B cell (primary cell): Measurements from ENCODE around the gene EIF4G1. TPM values are rescaled to one million over a fixed set of nuclear protein-coding genes. Genes with fewer than 3 reads are reported as not detected.
"Not testable (repeated sequence)": the region's sequence is repeated elsewhere in the genome, so short reads cannot be mapped to it uniquely, and the experiment has no call there.

ENCODE experiments used
- ATAC-seq: fragments of 200-7000 bp; cut with Tn5 transposase; one replicate; pipeline ENCODE4 v1.10.0; 2021; ENCODE audit warnings: low read depth, mild to moderate bottlenecking, moderate number of reproducible peaks, moderate library complexity
- CTCF ChIA-PET: fragments of 350-600 bp; sonication (Branson Sonifier 250); formaldehyde crosslinking; loops from one replicate; lab custom pipeline; 2021; ENCODE audit warnings: antibody characterized with exemption, inconsistent platforms; lab: Charles Lee
- POLR2A ChIA-PET: fragments of 350-600 bp; sonication (Branson Sonifier 250); formaldehyde crosslinking; loops from one replicate; lab custom pipeline; 2021; ENCODE audit warnings: antibody characterized with exemption; lab: Charles Lee
- DNase-seq: peaks from one replicate; pipeline ENCODE4 v3.0.0; 2013
- H2AFZ ChIP-seq: 2 replicates; pipeline ENCODE4 v1.6.1; 2012; ENCODE audit warnings: mild to moderate bottlenecking, low read depth, low read length; ENCODE audit not compliant: insufficient read depth, poor library complexity, severe bottlenecking
- H3K27ac ChIP-seq, 2 donors: 1 replicate in 1 of 2; 2 replicates in 1 of 2; pipeline ENCODE4 v1.5.1; 2012 to 2013; ENCODE audit warnings: low read length in 2 of 2, mild to moderate bottlenecking in 2 of 2, moderate library complexity in 1 of 2
- H3K27me3 ChIP-seq, 4 experiments: fragments of 200-600 bp in 1 of 4; sonication (generic) in 1 of 4; replicated peaks in 1 of 4; 1 replicate in 2 of 4; 2 replicates in 2 of 4; pipeline versions ENCODE4 v1.6.1 to v1.7.0; 2013 to 2016; ENCODE audit warnings: low read length in 3 of 4, mild to moderate bottlenecking in 2 of 4, mixed read lengths in 1 of 4, moderate library complexity in 1 of 4; ENCODE audit not compliant: insufficient read depth in 4 of 4, control insufficient read depth in 3 of 4; ENCODE audit errors: control extremely low read depth in 1 of 4
- H3K36me3 ChIP-seq, 2 experiments: replicated peaks in 1 of 2; 1 replicate in 1 of 2; 2 replicates in 1 of 2; pipeline versions ENCODE4 v1.6.1 to v1.7.1; 2013; ENCODE audit warnings: low read length in 1 of 2; ENCODE audit not compliant: insufficient read depth in 2 of 2, control insufficient read depth in 1 of 2; ENCODE audit errors: control extremely low read depth in 1 of 2, extremely low read depth in 1 of 2
- H3K4me1 ChIP-seq, 2 donors: fragments of 200-600 bp in 1 of 2; sonication (generic) in 1 of 2; 1 replicate in 1 of 2; 2 replicates in 1 of 2; pipeline versions ENCODE4 v1.5.1 to v1.6.1; 2013 to 2017; ENCODE audit warnings: low read length in 2 of 2; ENCODE audit not compliant: control insufficient read depth in 2 of 2, insufficient read depth in 2 of 2
- H3K4me2 ChIP-seq: replicated peaks from 2 replicates; pipeline ENCODE3; 2012; ENCODE audit warnings: mild to moderate bottlenecking, low read depth, low read length; ENCODE audit not compliant: poor library complexity, severe bottlenecking
- H3K4me3 ChIP-seq, 5 experiments: fragments of 200-600 bp in 1 of 5; sonication (generic) in 1 of 5; 1 replicate in 3 of 5; 2 replicates in 2 of 5; pipeline versions ENCODE4 v1.5.1 to v1.7.0; 2011 to 2016; ENCODE audit warnings: low read length in 4 of 5, mild to moderate bottlenecking in 4 of 5, low read depth in 2 of 5, control low read depth in 1 of 5, moderate library complexity in 1 of 5; ENCODE audit not compliant: insufficient read depth in 1 of 5; ENCODE audit errors: control extremely low read depth in 1 of 5, extremely low read depth in 1 of 5
- H3K79me2 ChIP-seq: fragments of 200-600 bp; sonication (generic); one replicate; pipeline ENCODE4 v1.6.0; 2016; ENCODE audit warnings: low read length; ENCODE audit not compliant: control insufficient read depth, insufficient read depth
- H3K9ac ChIP-seq: fragments of 200-600 bp; sonication (generic); 2 replicates; pipeline ENCODE4 v1.6.1; 2017; ENCODE audit warnings: mild to moderate bottlenecking, low read length, moderate library complexity
- H3K9me3 ChIP-seq, 3 donors: one replicate each; pipeline versions ENCODE4 v1.6.1 to v1.7.1; 2013; ENCODE audit warnings: low read length in 2 of 3; ENCODE audit not compliant: control insufficient read depth in 2 of 3, insufficient read depth in 1 of 3; ENCODE audit errors: control extremely low read depth in 1 of 3
- H4K20me1 ChIP-seq: 2 replicates; pipeline ENCODE4 v1.6.0; 2012; ENCODE audit warnings: mild to moderate bottlenecking, low read length; ENCODE audit not compliant: insufficient read depth, control insufficient read depth, poor library complexity, severe bottlenecking
- H3K27ac Mint-ChIP-seq: one replicate; pipeline ENCODE4 v1.8.0; 2021; ENCODE audit warnings: mixed read lengths
- H3K27me3 Mint-ChIP-seq: one replicate; pipeline ENCODE4 v1.8.0; 2021; ENCODE audit warnings: mixed read lengths
- H3K4me1 Mint-ChIP-seq: one replicate; pipeline ENCODE4 v1.8.0; 2021; ENCODE audit warnings: mixed read lengths
- H3K4me3 Mint-ChIP-seq: one replicate; pipeline ENCODE4 v1.8.0; 2021; ENCODE audit warnings: mixed read lengths
- H3K9me3 Mint-ChIP-seq: one replicate; pipeline ENCODE4 v1.8.0; 2022; ENCODE audit warnings: mixed read lengths; ENCODE audit not compliant: insufficient read depth
- EZH2 ChIP-seq: IDR thresholded peaks from 2 replicates; pipeline ENCODE4 v1.6.1; 2012; ENCODE audit warnings: borderline replicate concordance, low read depth, mild to moderate bottlenecking, moderate library complexity, low read length; ENCODE audit not compliant: insufficient read depth, poor library complexity, severe bottlenecking
- WGBS: methylation state at CpG from one replicate; pipeline ENCODE4 v1.1.5; 2013; ENCODE audit warnings: missing lambda C conversion rate; ENCODE audit not compliant: insufficient coverage; 5-methylcytosine and 5-hydroxymethylcytosine counted together
- intact Hi-C: fragments of 100-400 bp; cut with micrococcal nuclease; formaldehyde crosslinking; loops from one replicate; pipeline ENCODE4 v1.10.0; 2022
- polyA minus RNA-seq: library from RNA; depleted of rRNA, polyadenylated mRNA; stranded (reverse); fragments of >200 nt; gene quantifications from 2 replicates; pipeline ENCODE4 v1.2.3, GENCODE V29; 2012
- polyA plus RNA-seq: library from polyadenylated mRNA; depleted of rRNA; stranded (reverse); fragments of >200 nt; gene quantifications from 2 replicates; pipeline ENCODE4 v1.2.3, GENCODE V29; 2012
- total RNA-seq, 2 donors: library from RNA; stranded (reverse); fragments of 120-200 nt in 1 of 2; gene quantifications; 1 replicate in 1 of 2; 2 replicates in 1 of 2; pipeline versions ENCODE4 v1.2.3 to v1.2.4, GENCODE V29; 2013 to 2022
- TF ChIP-seq, protein P1 (sequence below): fragments of 200-600 bp; IDR thresholded peaks from one replicate; pipeline ENCODE4 v1.8.0; 2022; ENCODE audit warnings: antibody characterized with exemption, mild to moderate bottlenecking

The EIF4G1 gene, protein sequence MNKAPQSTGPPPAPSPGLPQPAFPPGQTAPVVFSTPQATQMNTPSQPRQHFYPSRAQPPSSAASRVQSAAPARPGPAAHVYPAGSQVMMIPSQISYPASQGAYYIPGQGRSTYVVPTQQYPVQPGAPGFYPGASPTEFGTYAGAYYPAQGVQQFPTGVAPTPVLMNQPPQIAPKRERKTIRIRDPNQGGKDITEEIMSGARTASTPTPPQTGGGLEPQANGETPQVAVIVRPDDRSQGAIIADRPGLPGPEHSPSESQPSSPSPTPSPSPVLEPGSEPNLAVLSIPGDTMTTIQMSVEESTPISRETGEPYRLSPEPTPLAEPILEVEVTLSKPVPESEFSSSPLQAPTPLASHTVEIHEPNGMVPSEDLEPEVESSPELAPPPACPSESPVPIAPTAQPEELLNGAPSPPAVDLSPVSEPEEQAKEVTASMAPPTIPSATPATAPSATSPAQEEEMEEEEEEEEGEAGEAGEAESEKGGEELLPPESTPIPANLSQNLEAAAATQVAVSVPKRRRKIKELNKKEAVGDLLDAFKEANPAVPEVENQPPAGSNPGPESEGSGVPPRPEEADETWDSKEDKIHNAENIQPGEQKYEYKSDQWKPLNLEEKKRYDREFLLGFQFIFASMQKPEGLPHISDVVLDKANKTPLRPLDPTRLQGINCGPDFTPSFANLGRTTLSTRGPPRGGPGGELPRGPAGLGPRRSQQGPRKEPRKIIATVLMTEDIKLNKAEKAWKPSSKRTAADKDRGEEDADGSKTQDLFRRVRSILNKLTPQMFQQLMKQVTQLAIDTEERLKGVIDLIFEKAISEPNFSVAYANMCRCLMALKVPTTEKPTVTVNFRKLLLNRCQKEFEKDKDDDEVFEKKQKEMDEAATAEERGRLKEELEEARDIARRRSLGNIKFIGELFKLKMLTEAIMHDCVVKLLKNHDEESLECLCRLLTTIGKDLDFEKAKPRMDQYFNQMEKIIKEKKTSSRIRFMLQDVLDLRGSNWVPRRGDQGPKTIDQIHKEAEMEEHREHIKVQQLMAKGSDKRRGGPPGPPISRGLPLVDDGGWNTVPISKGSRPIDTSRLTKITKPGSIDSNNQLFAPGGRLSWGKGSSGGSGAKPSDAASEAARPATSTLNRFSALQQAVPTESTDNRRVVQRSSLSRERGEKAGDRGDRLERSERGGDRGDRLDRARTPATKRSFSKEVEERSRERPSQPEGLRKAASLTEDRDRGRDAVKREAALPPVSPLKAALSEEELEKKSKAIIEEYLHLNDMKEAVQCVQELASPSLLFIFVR (N-terminal part only)
- 160 TPM in 2 replicates for total RNA-seq
- 75.5 TPM for total RNA-seq (2013)
- polyA plus RNA-seq, result 65.8 and 111 TPM in 2 replicates
- 118 and 154 TPM in 2 replicates for polyA minus RNA-seq

DNA sequence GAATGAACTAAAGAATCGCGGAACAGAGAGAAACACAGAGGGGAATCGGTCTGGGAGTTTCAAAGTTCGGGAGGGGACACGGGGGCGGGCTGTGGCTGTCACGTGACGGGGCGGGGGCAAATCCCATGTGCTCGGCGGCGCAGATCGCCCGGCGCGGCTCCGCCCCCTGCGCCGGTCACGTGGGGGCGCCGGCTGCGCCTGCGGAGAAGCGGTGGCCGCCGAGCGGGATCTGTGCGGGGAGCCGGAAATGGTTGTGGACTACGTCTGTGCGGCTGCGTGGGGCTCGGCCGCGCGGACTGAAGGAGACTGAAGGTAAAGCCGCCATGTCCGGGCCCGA is at the start of gene EIF4G1:
Gene EIF4G1 (plus strand): TSS at position 244 of the 337 bp plus-strand sequence. CDS start 1,191 bp downstream, outside the sequence.
- Mint-ChIP-seq H3K9me3 (no peaks in the 10 kb centered on the region), H3K27ac (peak within 1 kb of the TSS; percentile 88), H3K4me3 (peak within 1 kb of the TSS; percentile 90), H3K27me3 (no peaks in the 10 kb centered on the region), H3K4me1 (peaks cover 31% of the 10 kb centered on the region)
- intact Hi-C loops, result loop anchor here (1.0 kb wide), 6 partner anchors 15 to 140 kb away; partner anchors contain the start of genes AP2M1, EEF1AKMT4 and PSMD2
- ChIA-PET POLR2A (interaction anchor here (0.7 to 1.3 kb wide), 2 partner anchors 48 to 49 kb away, joined by 3 to 9 read pairs; no protein-coding TSS in a partner anchor), CTCF (no interaction called here)
- peak; percentile 90 for ATAC-seq
- peak; percentile 96 for DNase-seq
- peaks cover 13 to 23% of the 10 kb centered on the region in 2 donors for H3K4me1 ChIP-seq
- peak within 1 kb of the TSS; percentile 71 for H3K9ac ChIP-seq
- H2AFZ ChIP-seq, result peak within 1 kb of the TSS; percentile 84
- peak within 1 kb of the TSS; percentile 89 for H3K4me2 ChIP-seq
- H4K20me1 ChIP-seq, result peaks cover 41% of the 10 kb centered on the region
- H3K79me2 ChIP-seq, result peaks cover 23% of the 10 kb centered on the region
- 1% methylated on average over 34 of the region's 40 CpGs for WGBS
- H3K27me3 ChIP-seq, result no peaks in the 10 kb centered on the region
- H3K27ac ChIP-seq, result peak within 1 kb of the TSS; percentile 73 to 89
- peaks cover 0 to 15% of the 10 kb centered on the region in 2 experiments for H3K36me3 ChIP-seq
- no peaks in the 10 kb centered on the region for H3K9me3 ChIP-seq
- H3K4me3 ChIP-seq, result peak within 1 kb of the TSS; percentile 43 to 71 (median 61)
- TF ChIP-seq, protein P1, sequence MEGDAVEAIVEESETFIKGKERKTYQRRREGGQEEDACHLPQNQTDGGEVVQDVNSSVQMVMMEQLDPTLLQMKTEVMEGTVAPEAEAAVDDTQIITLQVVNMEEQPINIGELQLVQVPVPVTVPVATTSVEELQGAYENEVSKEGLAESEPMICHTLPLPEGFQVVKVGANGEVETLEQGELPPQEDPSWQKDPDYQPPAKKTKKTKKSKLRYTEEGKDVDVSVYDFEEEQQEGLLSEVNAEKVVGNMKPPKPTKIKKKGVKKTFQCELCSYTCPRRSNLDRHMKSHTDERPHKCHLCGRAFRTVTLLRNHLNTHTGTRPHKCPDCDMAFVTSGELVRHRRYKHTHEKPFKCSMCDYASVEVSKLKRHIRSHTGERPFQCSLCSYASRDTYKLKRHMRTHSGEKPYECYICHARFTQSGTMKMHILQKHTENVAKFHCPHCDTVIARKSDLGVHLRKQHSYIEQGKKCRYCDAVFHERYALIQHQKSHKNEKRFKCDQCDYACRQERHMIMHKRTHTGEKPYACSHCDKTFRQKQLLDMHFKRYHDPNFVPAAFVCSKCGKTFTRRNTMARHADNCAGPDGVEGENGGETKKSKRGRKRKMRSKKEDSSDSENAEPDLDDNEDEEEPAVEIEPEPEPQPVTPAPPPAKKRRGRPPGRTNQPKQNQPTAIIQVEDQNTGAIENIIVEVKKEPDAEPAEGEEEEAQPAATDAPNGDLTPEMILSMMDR, result no peak
- no peak for TF ChIP-seq EZH2

DNA sequence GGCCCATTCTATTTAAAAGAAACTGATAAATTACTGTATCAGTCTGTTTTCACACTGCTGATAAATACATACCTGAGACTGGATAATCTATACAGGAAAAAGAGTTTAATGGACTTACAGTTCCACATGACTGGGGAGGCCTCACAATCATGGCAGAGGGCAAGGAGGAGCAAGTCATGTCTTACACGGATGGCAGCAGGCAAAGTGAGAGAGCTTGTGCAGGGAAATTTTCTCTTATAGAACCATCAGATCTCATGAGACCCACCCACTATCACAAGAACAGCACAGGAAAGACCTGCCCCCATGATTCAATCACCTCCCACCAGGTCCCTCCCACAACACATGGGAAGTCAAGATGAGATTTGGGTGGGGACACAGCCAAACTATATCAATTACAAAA is 47.2 kb upstream of the EIF4G1 start:
- H4K20me1 ChIP-seq, DNase-seq, H3K9me3 Mint-ChIP-seq, intact Hi-C loops, CTCF ChIA-PET, H3K27ac Mint-ChIP-seq, H2AFZ ChIP-seq, H3K9me3 ChIP-seq, H3K36me3 ChIP-seq, POLR2A ChIA-PET, H3K4me3 Mint-ChIP-seq, H3K79me2 ChIP-seq, H3K4me3 ChIP-seq, H3K9ac ChIP-seq, H3K4me1 Mint-ChIP-seq, ATAC-seq, H3K27ac ChIP-seq, H3K4me2 ChIP-seq, H3K4me1 ChIP-seq: not testable (repeated sequence)
- H3K27me3 Mint-ChIP-seq, result peaks cover 43% of the 10 kb centered on the region
- WGBS, result no CpG with 5 or more reads among the region's 1 CpG
- H3K27me3 ChIP-seq, result peaks cover 0 to 43% (median 18%) of the 10 kb centered on the region in 4 experiments
